ENCODE results near the gene SMYD3. TPM values are rescaled to one million over a fixed set of nuclear protein-coding genes. Genes with fewer than 3 reads are reported as not detected.

The SMYD3 gene
- total and polyA plus RNA-seq, 2 donors (not counting 3 experiments of a cell fraction or from before 2014, with no cell fraction given): 16.0 to 32.1 TPM

DNA sequence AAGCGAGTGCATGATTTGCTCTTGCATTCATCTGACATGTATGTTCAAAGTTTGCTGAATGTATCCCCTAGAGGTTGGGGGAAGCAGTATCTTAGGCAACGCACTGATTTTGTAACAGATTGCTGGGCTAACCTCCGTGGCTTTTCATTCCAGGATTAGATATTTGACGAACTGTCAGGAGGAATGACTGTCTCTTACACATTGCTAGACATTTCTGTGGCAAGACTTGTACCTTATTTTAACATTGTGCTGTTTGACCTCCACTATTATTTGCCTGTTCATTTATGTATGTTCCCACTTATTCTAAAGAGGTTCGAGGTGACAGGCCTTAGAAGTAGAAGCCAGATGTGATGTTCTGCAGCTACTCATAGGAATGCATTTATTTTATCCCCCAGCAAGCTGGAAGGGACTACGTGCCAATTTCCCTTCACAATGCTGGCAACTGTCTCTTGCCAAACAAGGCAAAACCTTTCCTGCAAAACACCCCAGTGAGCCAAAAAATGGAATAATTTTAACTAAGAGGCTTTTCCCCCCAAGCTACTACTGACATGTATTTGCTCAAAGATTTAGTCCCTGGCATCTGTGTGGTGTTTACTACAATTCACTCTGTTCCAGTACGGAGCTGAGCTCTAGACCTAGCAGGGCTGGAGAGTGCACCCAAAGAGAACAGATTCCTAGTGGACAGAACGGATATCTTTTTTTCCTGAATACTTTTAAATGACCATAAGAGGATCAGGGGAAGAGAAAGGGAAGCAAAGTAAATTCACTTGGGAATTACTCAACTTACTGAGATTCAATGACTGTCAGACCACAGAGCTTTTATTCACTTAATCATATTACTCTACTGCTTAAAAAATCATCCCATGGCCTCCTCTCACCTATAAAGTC, 646.2 kb downstream of the SMYD3 start:
- no peaks in the 10 kb centered on the region for H3K9me1 ChIP-seq (replicated peaks; ENCODE audit: control insufficient read depth, extremely low read depth, insufficient read depth, low read length)
- H2AFZ ChIP-seq (ENCODE audit: low read depth, low read length): no peak overlapping the region
- no peaks in the 10 kb centered on the region for H4K20me1 ChIP-seq (replicated peaks; ENCODE audit: control insufficient read depth, extremely low read depth, insufficient read depth, low read length)
- H3K4me3 ChIP-seq (replicated peaks in 1 of 3; ENCODE audit: insufficient read depth in 1 of 3, low read depth in 1 of 3, low read length in 3 of 3): no peak overlapping the region
- DNase-seq (ENCODE audit: low read depth, low spot score) (peak; percentile 35), FAIRE-seq (no peak)
- H3K4me1 ChIP-seq (ENCODE audit: control insufficient read depth, extremely low read depth, insufficient read depth, low read length): peaks cover 6% of the 10 kb centered on the region
- intact Hi-C loops (cut with micrococcal nuclease) (no loop called here), dilution Hi-C loops (cut with MboI; ENCODE audit: extremely low pct_ligation_motif_present, low sequenced_read_pairs) (no loop called here)
- BruUV-seq (replicated peaks): no TSS peak
- ChIA-PET CTCF (interaction anchor here (1.3 to 2.8 kb wide), 3 partner anchors 8 to 28 kb away, joined by 3 to 12 read pairs (median 3); no protein-coding TSS in a partner anchor), POLR2A (no interaction called here)
- no peak overlapping the region for H3K4me2 ChIP-seq (ENCODE audit: insufficient read depth, low read length)
- no peaks in the 10 kb centered on the region for H3K9me3 ChIP-seq (replicated peaks; ENCODE audit: control insufficient read depth, insufficient read depth, low read length)
- no peak overlapping the region for H3K27ac ChIP-seq (ENCODE audit: insufficient read depth, low read depth, low read length)
- TF ChIP-seq, protein P1, sequence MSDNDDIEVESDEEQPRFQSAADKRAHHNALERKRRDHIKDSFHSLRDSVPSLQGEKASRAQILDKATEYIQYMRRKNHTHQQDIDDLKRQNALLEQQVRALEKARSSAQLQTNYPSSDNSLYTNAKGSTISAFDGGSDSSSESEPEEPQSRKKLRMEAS (IDR thresholded peaks at IDR 0.05; ENCODE audit: insufficient read depth, insufficient read length): no peak
- TF ChIP-seq POLR2A (IDR thresholded peaks at IDR 0.05; ENCODE audit: low read depth, low read length) (no peak), FOS (IDR thresholded peaks at IDR 0.05; ENCODE audit: borderline replicate concordance, insufficient read depth, low read length) (no peak), EZH2 (IDR thresholded peaks at IDR 0.05; ENCODE audit: borderline replicate concordance, low read depth, low read length, severe bottlenecking) (no peak), JUN (IDR thresholded peaks at IDR 0.05; ENCODE audit: borderline replicate concordance, insufficient read depth, insufficient read length, low read depth) (no peak), POLR2AphosphoS5 (IDR thresholded peaks at IDR 0.05; ENCODE audit: insufficient read depth, low read depth, low read length) (no peak), GATA2 (IDR thresholded peaks at IDR 0.05; ENCODE audit: insufficient read depth, insufficient read length, low read depth, low read length) (no peak), MYC (IDR thresholded peaks at IDR 0.05; ENCODE audit: low read depth, low read length) (no peak)
- TF ChIP-seq, protein P2, sequence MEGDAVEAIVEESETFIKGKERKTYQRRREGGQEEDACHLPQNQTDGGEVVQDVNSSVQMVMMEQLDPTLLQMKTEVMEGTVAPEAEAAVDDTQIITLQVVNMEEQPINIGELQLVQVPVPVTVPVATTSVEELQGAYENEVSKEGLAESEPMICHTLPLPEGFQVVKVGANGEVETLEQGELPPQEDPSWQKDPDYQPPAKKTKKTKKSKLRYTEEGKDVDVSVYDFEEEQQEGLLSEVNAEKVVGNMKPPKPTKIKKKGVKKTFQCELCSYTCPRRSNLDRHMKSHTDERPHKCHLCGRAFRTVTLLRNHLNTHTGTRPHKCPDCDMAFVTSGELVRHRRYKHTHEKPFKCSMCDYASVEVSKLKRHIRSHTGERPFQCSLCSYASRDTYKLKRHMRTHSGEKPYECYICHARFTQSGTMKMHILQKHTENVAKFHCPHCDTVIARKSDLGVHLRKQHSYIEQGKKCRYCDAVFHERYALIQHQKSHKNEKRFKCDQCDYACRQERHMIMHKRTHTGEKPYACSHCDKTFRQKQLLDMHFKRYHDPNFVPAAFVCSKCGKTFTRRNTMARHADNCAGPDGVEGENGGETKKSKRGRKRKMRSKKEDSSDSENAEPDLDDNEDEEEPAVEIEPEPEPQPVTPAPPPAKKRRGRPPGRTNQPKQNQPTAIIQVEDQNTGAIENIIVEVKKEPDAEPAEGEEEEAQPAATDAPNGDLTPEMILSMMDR (IDR thresholded peaks at IDR 0.05; ENCODE audit: extremely low read depth in 1 of 2, insufficient read depth in 1 of 2, low read depth in 1 of 2, low read length in 2 of 2): no peak
- H3K79me2 ChIP-seq (ENCODE audit: control insufficient read depth, insufficient read depth, low read length): no peaks in the 10 kb centered on the region
- no peaks in the 10 kb centered on the region for H3K27me3 ChIP-seq (ENCODE audit: control insufficient read depth in 2 of 2, insufficient read depth in 2 of 2, low read length in 2 of 2)
- no peaks in the 10 kb centered on the region for H3K36me3 ChIP-seq (ENCODE audit: control insufficient read depth in 2 of 2, extremely low read depth in 1 of 2, insufficient read depth in 2 of 2, low read length in 2 of 2)
- no peak overlapping the region for H3K9ac ChIP-seq (replicated peaks; ENCODE audit: extremely low read depth, insufficient read depth, low read length)
